Tibial nerve (tissue), 4 donors: ENCODE results near the gene GMIP. TPM values are rescaled to one million over a fixed set of nuclear protein-coding genes. Genes with fewer than 3 reads are reported as not detected.
"Not testable (repeated sequence)": the region's sequence is repeated elsewhere in the genome, so short reads cannot be mapped to it uniquely, and the experiment has no call there.

Experiments used
- DNase-seq, 2 donors: peaks; one replicate each; pipeline ENCODE4 v3.0.0-alpha.2; 2019; ENCODE audit warnings: low spot score in 2 of 2
- H3K27ac ChIP-seq, 4 donors: fragments of 200-600 bp; sonication (generic) in 3 of 4; one replicate each; pipeline ENCODE4 v1.5.1; 2017 to 2019; ENCODE audit warnings: mild to moderate bottlenecking in 1 of 4
- H3K27me3 ChIP-seq, 2 donors: fragments of 200-600 bp; sonication (generic) in 1 of 2; one replicate each; pipeline versions ENCODE4 v1.5.1 to v1.6.0; 2017 to 2019
- H3K36me3 ChIP-seq, 3 donors: fragments of 200-600 bp; sonication (generic); one replicate each; pipeline ENCODE4 v1.5.1; 2018 to 2019
- H3K4me1 ChIP-seq, 4 donors: fragments of 200-600 bp; sonication (generic) in 3 of 4; one replicate each; pipeline ENCODE4 v1.5.1; 2017 to 2019
- H3K4me3 ChIP-seq, 4 donors: fragments of 200-600 bp; sonication (generic) in 3 of 4; one replicate each; pipeline ENCODE4 v1.5.1; 2017 to 2019; ENCODE audit warnings: mild to moderate bottlenecking in 1 of 4, moderate library complexity in 1 of 4
- H3K9me3 ChIP-seq, 4 donors: fragments of 200-600 bp; sonication (generic) in 3 of 4; one replicate each; pipeline ENCODE4 v1.5.1; 2017 to 2019
- EP300 ChIP-seq, 2 donors: sonication (generic); formaldehyde crosslinking; IDR thresholded peaks; one replicate each; pipeline ENCODE4 v1.6.1; 2017; ENCODE audit warnings: antibody characterized with exemption in 2 of 2, mild to moderate bottlenecking in 1 of 2
- POLR2A ChIP-seq, 2 donors: fragments of 450-650 bp; IDR thresholded peaks; one replicate each; pipeline ENCODE4 v1.6.1; 2017; ENCODE audit warnings: antibody characterized with exemption in 2 of 2, mild to moderate bottlenecking in 2 of 2, moderate library complexity in 2 of 2
- WGBS, 2 donors: methylation state at CpG; one replicate each; pipeline ENCODE4 v1.1.5; 2018; 5-methylcytosine and 5-hydroxymethylcytosine counted together
- total RNA-seq, 4 donors: library from RNA; depleted of rRNA; stranded (reverse); fragments of >200 nt; gene quantifications; one replicate each; pipeline ENCODE4 v1.1.0, GENCODE V29; 2016
- TF ChIP-seq, protein P1 (sequence below), 5 experiments: fragments of 200-600 bp in 3 of 5; fragments of 450-650 bp in 2 of 5; sonication (generic) in 3 of 5; IDR thresholded peaks; one replicate each; pipeline ENCODE4 v1.5.1; 2016 to 2019; ENCODE audit warnings: antibody characterized with exemption in 5 of 5, mild to moderate bottlenecking in 3 of 5, moderate library complexity in 2 of 5

Gene GMIP
- total RNA-seq, 4 donors from 2014 or later, result 8.8 to 35.1 (median 15.6) TPM

DNA sequence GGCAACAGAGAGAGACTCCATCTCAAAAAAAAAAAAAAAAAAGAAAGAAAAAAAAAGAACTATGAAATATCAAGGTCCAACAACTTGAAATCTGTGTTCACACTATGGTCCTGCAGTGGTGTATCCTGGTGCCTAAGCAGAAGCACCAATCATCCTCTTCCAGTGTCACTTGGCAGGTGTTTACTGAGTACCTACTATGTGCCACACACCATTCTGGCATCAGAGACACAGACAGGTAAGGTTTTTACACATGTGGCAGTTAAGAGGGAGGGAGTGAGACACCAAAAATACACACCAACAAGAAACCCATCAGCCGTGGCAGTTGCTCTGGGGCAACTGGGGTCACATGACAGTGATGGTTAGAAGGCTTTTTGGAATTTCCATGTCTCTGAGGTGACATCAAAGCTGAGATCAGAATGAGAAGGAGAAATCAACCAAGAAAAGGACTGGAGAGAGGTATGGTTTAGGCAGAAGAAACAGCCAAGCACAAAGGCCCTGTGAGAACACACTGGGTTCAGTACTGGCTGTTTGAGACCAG is 42.6 kb downstream of the GMIP start:
- DNase-seq, result no peak
- no peaks in the 10 kb centered on the region for H3K36me3 ChIP-seq
- peaks cover 0 to 4% (median 0%) of the 10 kb centered on the region in 4 donors for H3K4me1 ChIP-seq
- no peaks in the 10 kb centered on the region for H3K27me3 ChIP-seq
- WGBS, 2 donors, result 68 to 70% methylated on average over 1 of the region's 1 CpG
- H3K9me3 ChIP-seq, result no peaks in the 10 kb centered on the region
- H3K27ac ChIP-seq, result no peak overlapping the region
- no peak overlapping the region for H3K4me3 ChIP-seq
- TF ChIP-seq EP300 (IDR thresholded peaks at IDR 0.05) (no peak), POLR2A (IDR thresholded peaks at IDR 0.05) (no peak)
- TF ChIP-seq, protein P1, sequence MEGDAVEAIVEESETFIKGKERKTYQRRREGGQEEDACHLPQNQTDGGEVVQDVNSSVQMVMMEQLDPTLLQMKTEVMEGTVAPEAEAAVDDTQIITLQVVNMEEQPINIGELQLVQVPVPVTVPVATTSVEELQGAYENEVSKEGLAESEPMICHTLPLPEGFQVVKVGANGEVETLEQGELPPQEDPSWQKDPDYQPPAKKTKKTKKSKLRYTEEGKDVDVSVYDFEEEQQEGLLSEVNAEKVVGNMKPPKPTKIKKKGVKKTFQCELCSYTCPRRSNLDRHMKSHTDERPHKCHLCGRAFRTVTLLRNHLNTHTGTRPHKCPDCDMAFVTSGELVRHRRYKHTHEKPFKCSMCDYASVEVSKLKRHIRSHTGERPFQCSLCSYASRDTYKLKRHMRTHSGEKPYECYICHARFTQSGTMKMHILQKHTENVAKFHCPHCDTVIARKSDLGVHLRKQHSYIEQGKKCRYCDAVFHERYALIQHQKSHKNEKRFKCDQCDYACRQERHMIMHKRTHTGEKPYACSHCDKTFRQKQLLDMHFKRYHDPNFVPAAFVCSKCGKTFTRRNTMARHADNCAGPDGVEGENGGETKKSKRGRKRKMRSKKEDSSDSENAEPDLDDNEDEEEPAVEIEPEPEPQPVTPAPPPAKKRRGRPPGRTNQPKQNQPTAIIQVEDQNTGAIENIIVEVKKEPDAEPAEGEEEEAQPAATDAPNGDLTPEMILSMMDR (IDR thresholded peaks at IDR 0.05), result no peak

DNA sequence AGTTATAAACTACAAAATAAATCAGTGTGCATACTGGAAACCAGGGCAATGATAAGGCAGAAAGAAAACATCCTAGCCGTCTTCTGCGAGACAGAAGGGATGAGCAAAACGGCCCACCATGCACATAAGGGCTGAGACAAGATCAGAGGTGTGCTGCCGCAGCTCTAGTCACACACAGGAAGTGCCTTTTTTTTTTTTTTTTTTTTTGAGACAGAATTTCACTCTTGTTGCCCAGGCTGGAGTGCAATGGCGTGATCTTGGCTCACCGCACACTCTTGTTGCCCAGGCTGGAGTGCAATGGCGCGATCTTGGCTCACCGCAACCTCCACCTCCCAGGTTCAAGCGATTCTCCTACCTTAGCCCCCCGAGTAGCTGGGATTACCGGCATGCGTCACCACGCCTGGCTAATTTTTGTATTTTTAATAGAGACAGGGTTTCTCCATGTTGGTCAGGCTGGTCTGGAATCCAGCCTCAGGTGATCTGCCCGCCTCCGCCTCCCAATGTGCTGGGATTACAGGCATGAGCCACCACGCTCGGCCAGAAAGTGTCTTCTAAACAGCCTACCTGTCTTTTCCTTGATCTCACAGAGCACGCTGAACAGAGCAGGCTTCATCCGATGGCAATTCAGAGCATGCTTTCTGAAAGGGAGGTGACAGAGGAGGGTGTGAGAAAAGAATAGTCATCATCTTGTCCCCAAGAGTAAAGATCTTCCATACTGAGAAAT is 44.6 kb downstream of the GMIP start:
- H3K4me1 ChIP-seq, DNase-seq, H3K4me3 ChIP-seq, H3K27me3 ChIP-seq, H3K9me3 ChIP-seq, H3K36me3 ChIP-seq: not testable (repeated sequence)
- WGBS, 2 donors, result 92 to 94% methylated on average over 20 of the region's 20 CpGs
- peak overlapping the region in 1 of 4 donors; percentile 64 for H3K27ac ChIP-seq

DNA sequence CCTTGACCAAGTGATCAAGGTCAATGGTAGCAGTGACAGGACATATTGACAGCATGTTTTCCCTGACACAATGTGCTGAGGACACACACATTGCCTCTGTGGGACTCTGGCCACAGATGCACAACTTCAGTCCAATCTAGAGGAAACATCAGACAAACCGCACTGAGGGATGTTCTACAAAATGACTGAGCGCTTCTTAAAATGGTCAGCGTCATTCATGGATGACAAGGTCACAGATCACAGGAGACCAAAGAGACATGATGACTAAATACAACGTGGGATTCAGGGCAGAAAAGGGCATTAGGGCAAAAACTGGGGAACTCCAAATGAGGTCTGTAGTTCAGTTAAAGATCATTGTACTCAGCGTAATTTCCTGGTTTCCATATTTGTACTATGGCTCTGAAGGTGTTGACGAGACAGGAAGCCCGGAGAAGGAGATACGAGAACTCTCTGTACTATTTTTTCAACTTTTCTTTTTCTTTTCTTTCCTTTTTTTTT is 45.6 kb downstream of the GMIP start:
- Histone ChIP-seq H3K36me3 (no peaks in the 10 kb centered on the region), H3K4me3 (no peak overlapping the region), H3K27ac (peak overlapping the region in 1 of 4 donors; percentile 64), H3K4me1 (peaks cover 0 to 4% (median 0%) of the 10 kb centered on the region in 4 donors), H3K27me3 (no peaks in the 10 kb centered on the region), H3K9me3 (no peaks in the 10 kb centered on the region)
- TF ChIP-seq, protein P1 (IDR thresholded peaks at IDR 0.05), result no peak
- TF ChIP-seq POLR2A (IDR thresholded peaks at IDR 0.05) (no peak), EP300 (IDR thresholded peaks at IDR 0.05) (no peak)
- 75 to 79% methylated on average over 8 of the region's 8 CpGs for WGBS, 2 donors
- DNase-seq, result no peak

DNA sequence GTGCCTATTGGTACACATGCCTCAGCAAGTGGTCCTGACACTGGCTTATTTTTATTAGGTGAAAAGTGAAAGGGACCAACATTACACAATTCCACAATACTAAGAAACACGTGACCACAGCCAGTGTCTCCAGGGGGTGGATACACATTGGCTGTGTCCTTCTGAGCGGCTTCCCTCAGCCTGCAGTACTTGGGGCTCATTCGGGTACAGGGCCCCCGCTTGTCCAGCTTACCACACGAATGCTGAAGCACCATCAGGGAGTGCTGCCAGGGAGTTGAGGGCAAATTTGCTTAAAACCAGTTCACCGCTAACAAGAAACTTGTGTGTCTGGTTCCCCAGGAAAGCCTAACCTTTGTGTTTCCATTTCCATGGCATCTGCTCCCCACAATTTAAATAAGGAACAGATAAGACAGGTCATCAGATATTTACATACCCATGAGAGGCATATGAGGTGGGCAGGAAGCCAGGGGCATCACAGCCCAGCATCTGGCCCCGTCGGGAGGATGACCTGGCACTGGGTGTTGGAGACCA is 48.2 kb downstream of the GMIP start:
- TF ChIP-seq, protein P1 (IDR thresholded peaks at IDR 0.05), result no peak
- TF ChIP-seq POLR2A (IDR thresholded peaks at IDR 0.05) (no peak), EP300 (IDR thresholded peaks at IDR 0.05) (peak in 1 of 2 donors; percentile 15)
- Histone ChIP-seq H3K4me1 (peaks cover 0 to 17% (median 16%) of the 10 kb centered on the region in 4 donors), H3K27me3 (no peaks in the 10 kb centered on the region), H3K27ac (peak overlapping the region in 2 of 4 donors; percentile 26 to 28), H3K36me3 (no peaks in the 10 kb centered on the region), H3K4me3 (no peak overlapping the region), H3K9me3 (no peaks in the 10 kb centered on the region)
- WGBS, 2 donors, result 63 to 67% methylated on average over 8 of the region's 8 CpGs
- peak in 1 of 2 donors; percentile 6 for DNase-seq

DNA sequence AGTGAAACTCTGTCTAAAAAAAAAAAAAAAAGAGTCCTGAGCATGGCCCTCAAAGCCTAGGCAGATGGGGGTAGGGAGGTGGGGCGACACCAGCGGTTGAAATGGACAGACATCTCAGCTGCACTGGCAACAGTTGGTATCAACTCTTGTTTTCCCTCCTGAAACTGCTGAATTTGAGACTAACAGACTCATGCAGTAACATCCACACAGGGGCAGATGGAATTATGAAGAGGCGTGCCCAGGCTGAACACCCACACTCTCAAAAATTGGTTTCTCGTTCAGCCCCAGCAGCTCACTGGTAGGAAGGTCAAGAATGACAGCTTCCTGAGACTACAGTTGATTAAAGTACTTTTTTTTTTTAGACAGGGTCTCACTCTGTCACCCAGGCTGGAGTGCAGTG is 49.1 kb downstream of the GMIP start:
- Histone ChIP-seq H3K27ac (no peak overlapping the region), H3K9me3 (no peaks in the 10 kb centered on the region), H3K36me3 (no peaks in the 10 kb centered on the region), H3K27me3 (no peaks in the 10 kb centered on the region), H3K4me3 (no peak overlapping the region), H3K4me1 (peaks cover 0 to 17% (median 16%) of the 10 kb centered on the region in 4 donors)
- TF ChIP-seq POLR2A (IDR thresholded peaks at IDR 0.05) (no peak), EP300 (IDR thresholded peaks at IDR 0.05) (no peak)
- TF ChIP-seq, protein P1 (IDR thresholded peaks at IDR 0.05), result no peak
- 73 to 84% methylated on average over 4 of the region's 4 CpGs for WGBS, 2 donors
- DNase-seq, result no peak
